ENCODE data around the gene GREM2. TPM values are rescaled to one million over a fixed set of nuclear protein-coding genes. Genes with fewer than 3 reads are reported as not detected.

Gene GREM2
- total RNA-seq, 1 experiment from 2014 or later, result not detected

DNA sequence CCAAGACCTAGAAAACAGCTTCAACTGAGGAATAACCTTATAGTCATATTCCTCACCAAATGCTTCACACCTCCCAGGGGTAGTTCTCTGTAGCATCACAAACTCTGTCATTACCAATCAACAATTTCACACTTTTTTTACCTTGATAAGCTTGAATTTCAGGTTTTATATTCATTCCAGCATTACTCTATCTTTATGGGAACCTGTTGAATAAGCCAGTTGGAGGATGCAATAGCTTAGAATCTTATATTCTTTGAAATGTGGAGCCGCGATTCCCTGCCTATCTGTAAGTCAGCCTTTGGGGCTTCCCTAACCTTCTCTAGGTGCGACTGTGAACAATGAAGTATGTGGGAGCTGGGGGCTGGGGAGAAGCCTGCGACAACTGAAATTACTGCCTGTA, 145.4 kb downstream of the GREM2 start:
- H3K4me1 ChIP-seq (ENCODE audit: insufficient read depth, low read length), result peaks cover 6% of the 10 kb centered on the region; the same call in 1 of the 2 replicates
- no peaks in the 10 kb centered on the region for H4K20me1 ChIP-seq (ENCODE audit: low read length)
- DNase-seq, result no peak
- H3K4me3 ChIP-seq (ENCODE audit: low read length), result no peak overlapping the region
- CTCF ChIA-PET, result no interaction called here
- POLR2A ChIA-PET (ENCODE audit: unreplicated experiment), result no interaction called here
- no peak overlapping the region for H3K4me2 ChIP-seq (ENCODE audit: low read length)
- no peaks in the 10 kb centered on the region for H3F3A ChIP-seq (ENCODE audit: low read length, unreplicated experiment)
- H3K9me2 ChIP-seq (replicated peaks; ENCODE audit: low read length), result no peaks in the 10 kb centered on the region
- no peak overlapping the region for H3K27ac ChIP-seq (ENCODE audit: low read length)
- TF ChIP-seq EZH2phosphoT487 (IDR thresholded peaks at IDR 0.05; ENCODE audit: borderline replicate concordance, low read length) (no peak), EZH2 (IDR thresholded peaks at IDR 0.05; ENCODE audit: low read length, unreplicated experiment) (no peak)
- TF ChIP-seq, protein P1, sequence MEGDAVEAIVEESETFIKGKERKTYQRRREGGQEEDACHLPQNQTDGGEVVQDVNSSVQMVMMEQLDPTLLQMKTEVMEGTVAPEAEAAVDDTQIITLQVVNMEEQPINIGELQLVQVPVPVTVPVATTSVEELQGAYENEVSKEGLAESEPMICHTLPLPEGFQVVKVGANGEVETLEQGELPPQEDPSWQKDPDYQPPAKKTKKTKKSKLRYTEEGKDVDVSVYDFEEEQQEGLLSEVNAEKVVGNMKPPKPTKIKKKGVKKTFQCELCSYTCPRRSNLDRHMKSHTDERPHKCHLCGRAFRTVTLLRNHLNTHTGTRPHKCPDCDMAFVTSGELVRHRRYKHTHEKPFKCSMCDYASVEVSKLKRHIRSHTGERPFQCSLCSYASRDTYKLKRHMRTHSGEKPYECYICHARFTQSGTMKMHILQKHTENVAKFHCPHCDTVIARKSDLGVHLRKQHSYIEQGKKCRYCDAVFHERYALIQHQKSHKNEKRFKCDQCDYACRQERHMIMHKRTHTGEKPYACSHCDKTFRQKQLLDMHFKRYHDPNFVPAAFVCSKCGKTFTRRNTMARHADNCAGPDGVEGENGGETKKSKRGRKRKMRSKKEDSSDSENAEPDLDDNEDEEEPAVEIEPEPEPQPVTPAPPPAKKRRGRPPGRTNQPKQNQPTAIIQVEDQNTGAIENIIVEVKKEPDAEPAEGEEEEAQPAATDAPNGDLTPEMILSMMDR (conservative IDR thresholded peaks at IDR 0.05; ENCODE audit: low read depth, low read length), result no peak
- no peaks in the 10 kb centered on the region for H3K79me2 ChIP-seq (ENCODE audit: low read length)
- no TSS peak for BruUV-seq (replicated peaks)
- intact Hi-C loops (cut with micrococcal nuclease), result no loop called here
- no peak overlapping the region for H2AFZ ChIP-seq (ENCODE audit: low read length)
- H3K9ac ChIP-seq (ENCODE audit: low read length), result no peak overlapping the region
- H3K36me3 ChIP-seq (ENCODE audit: low read depth, low read length), result no peaks in the 10 kb centered on the region
- H3K27me3 ChIP-seq (ENCODE audit: low read length), result no peaks in the 10 kb centered on the region
- ATAC-seq, result no peak
- H3K9me3 ChIP-seq (ENCODE audit: low read length), result no peaks in the 10 kb centered on the region

DNA sequence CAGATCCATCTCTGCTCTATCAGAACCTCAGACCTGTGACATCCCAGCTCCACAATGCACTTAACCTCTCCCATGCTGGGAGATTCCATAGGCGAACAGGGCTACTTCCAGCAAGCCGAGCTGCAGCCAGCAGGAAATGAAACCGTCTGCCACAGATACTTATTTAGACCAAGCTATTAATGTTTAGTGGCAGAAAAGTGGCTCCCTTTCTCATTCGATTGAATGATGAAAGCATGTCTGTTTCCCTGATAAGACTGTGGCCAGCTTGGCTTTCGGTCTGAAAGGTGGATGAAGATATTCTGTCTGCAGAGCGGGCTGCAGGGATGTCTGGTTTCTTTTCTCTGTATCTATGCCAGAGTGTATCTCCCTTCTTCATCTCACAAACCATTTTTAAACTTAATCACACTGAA, 146.4 kb downstream of the GREM2 start:
- ATAC-seq, result no peak
- no peak overlapping the region for H3K27ac ChIP-seq (ENCODE audit: low read length)

DNA sequence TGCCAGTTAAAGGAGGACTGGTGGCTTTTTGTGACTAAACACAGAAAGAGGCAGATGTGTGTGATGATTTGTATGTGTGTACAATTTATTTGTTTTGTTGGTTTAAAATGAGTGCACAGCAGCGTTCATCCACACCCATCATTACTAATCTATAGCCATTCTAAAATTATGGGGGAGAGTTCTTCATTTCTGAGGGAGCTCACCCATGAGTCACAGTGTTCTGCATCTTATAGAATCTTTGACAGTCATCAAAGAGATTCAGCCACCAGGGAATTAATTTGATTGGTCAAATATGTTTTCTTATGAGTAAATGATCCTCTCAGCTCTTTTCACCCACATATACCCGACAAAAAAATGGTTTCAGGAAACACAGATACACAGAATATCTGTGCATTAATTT, 147.9 kb downstream of the GREM2 start:
- Histone ChIP-seq H3K9me3 (ENCODE audit: low read length) (no peaks in the 10 kb centered on the region), H3K4me3 (ENCODE audit: low read length) (no peak overlapping the region), H2AFZ (ENCODE audit: low read length) (no peak overlapping the region), H3K9ac (ENCODE audit: low read length) (no peak overlapping the region), H3F3A (ENCODE audit: low read length, unreplicated experiment) (no peaks in the 10 kb centered on the region), H3K36me3 (ENCODE audit: low read depth, low read length) (no peaks in the 10 kb centered on the region), H3K9me2 (replicated peaks; ENCODE audit: low read length) (no peaks in the 10 kb centered on the region), H3K4me2 (ENCODE audit: low read length) (no peak overlapping the region), H3K4me1 (ENCODE audit: insufficient read depth, low read length) (peaks cover 6% of the 10 kb centered on the region; the same call in 1 of the 2 replicates), H3K27ac (ENCODE audit: low read length) (no peak overlapping the region), H4K20me1 (ENCODE audit: low read length) (no peaks in the 10 kb centered on the region), H3K27me3 (ENCODE audit: low read length) (no peaks in the 10 kb centered on the region), H3K79me2 (ENCODE audit: low read length) (no peaks in the 10 kb centered on the region)
- TF ChIP-seq EZH2phosphoT487 (IDR thresholded peaks at IDR 0.05; ENCODE audit: borderline replicate concordance, low read length), result no peak
- no peak for TF ChIP-seq EZH2 (IDR thresholded peaks at IDR 0.05; ENCODE audit: low read length, unreplicated experiment)
- TF ChIP-seq, protein P1 (conservative IDR thresholded peaks at IDR 0.05; ENCODE audit: low read depth, low read length), result no peak
- peak; percentile 60 for ATAC-seq
- peak; percentile 53 for DNase-seq
- intact Hi-C loops (cut with micrococcal nuclease), result no loop called here
- ChIA-PET CTCF (interaction anchor here (0.6 kb wide), 1 partner anchor 159 kb away, joined by 3 read pairs; no protein-coding TSS in a partner anchor), POLR2A (ENCODE audit: unreplicated experiment) (no interaction called here)
- no TSS peak for BruUV-seq (replicated peaks)

More for the DNA sequence above, 146.4 kb downstream of the GREM2 start:
- Histone ChIP-seq H2AFZ (ENCODE audit: low read length) (no peak overlapping the region), H3K27me3 (ENCODE audit: low read length) (no peaks in the 10 kb centered on the region), H3F3A (ENCODE audit: low read length, unreplicated experiment) (no peaks in the 10 kb centered on the region), H3K9me3 (ENCODE audit: low read length) (no peaks in the 10 kb centered on the region), H4K20me1 (ENCODE audit: low read length) (no peaks in the 10 kb centered on the region), H3K79me2 (ENCODE audit: low read length) (no peaks in the 10 kb centered on the region), H3K4me3 (ENCODE audit: low read length) (no peak overlapping the region), H3K36me3 (ENCODE audit: low read depth, low read length) (no peaks in the 10 kb centered on the region), H3K9me2 (replicated peaks; ENCODE audit: low read length) (no peaks in the 10 kb centered on the region), H3K9ac (ENCODE audit: low read length) (no peak overlapping the region), H3K4me2 (ENCODE audit: low read length) (no peak overlapping the region), H3K4me1 (ENCODE audit: insufficient read depth, low read length) (peaks cover 6% of the 10 kb centered on the region; the same call in 1 of the 2 replicates)
- no peak for DNase-seq
- no TSS peak for BruUV-seq (replicated peaks)
- ChIA-PET POLR2A (ENCODE audit: unreplicated experiment) (no interaction called here), CTCF (no interaction called here)
- TF ChIP-seq EZH2phosphoT487 (IDR thresholded peaks at IDR 0.05; ENCODE audit: borderline replicate concordance, low read length), result no peak
- no peak for TF ChIP-seq EZH2 (IDR thresholded peaks at IDR 0.05; ENCODE audit: low read length, unreplicated experiment)
- TF ChIP-seq, protein P1 (conservative IDR thresholded peaks at IDR 0.05; ENCODE audit: low read depth, low read length), result no peak
- intact Hi-C loops (cut with micrococcal nuclease), result no loop called here
